Endothelial cell of umbilical vein (primary cell): ENCODE data around the gene CARD14. TPM values are rescaled to one million over a fixed set of nuclear protein-coding genes. Genes with fewer than 3 reads are reported as not detected.

ENCODE experiments used
- BruUV-seq: library from RNA; stranded (reverse); fragments of 400-500 nt; replicated peaks from 2 replicates; lab custom pipeline; 2021; lab: Mats Ljungman, UMichigan
- CTCF ChIA-PET: fragments of 300-600, 350-600 bp; sonication (Branson Sonifier 250); formaldehyde crosslinking; loops from one replicate; lab custom pipeline; 2021; ENCODE audit warnings: antibody characterized with exemption, inconsistent platforms; lab: Charles Lee
- POLR2A ChIA-PET: fragments of 300-600, 350-600 bp; sonication (Branson Sonifier 250); formaldehyde crosslinking; loops from one replicate; lab custom pipeline; 2021; ENCODE audit warnings: antibody characterized with exemption, inconsistent platforms; lab: Charles Lee
- DNase-seq: peaks from one replicate; pipeline ENCODE4 v3.0.0-alpha.2; 2011; ENCODE audit warnings: low read depth, low spot score
- FAIRE-seq: peaks from 2 replicates; lab custom pipeline; 2011; peaks lifted over from hg19 to GRCh38; lab: Jason Lieb, UNC
- H2AFZ ChIP-seq: 2 replicates; pipeline ENCODE4 v1.6.0; 2012; ENCODE audit warnings: low read depth, low read length, control low read depth, inconsistent platforms
- H3K27ac ChIP-seq: 2 replicates; pipeline ENCODE4 v1.5.1; 2011; ENCODE audit warnings: low read depth, mild to moderate bottlenecking, control low read depth, low read length, moderate library complexity; ENCODE audit not compliant: insufficient read depth
- H3K27me3 ChIP-seq, 2 experiments: 2 replicates each; pipeline versions ENCODE4 v1.6.0 to v1.6.1; 2011; ENCODE audit warnings: low read length in 2 of 2, mixed read lengths in 1 of 2; ENCODE audit not compliant: control insufficient read depth in 2 of 2, insufficient read depth in 2 of 2
- H3K36me3 ChIP-seq, 2 experiments: 2 replicates in 1 of 2; 3 replicates in 1 of 2; pipeline ENCODE4 v1.5.1; 2011; ENCODE audit warnings: low read length in 2 of 2, mild to moderate bottlenecking in 1 of 2, moderate library complexity in 1 of 2; ENCODE audit not compliant: control insufficient read depth in 2 of 2, insufficient read depth in 2 of 2; ENCODE audit errors: extremely low read depth in 1 of 2
- H3K4me1 ChIP-seq: 3 replicates; pipeline ENCODE4 v1.5.1; 2011; ENCODE audit warnings: mild to moderate bottlenecking, low read length; ENCODE audit not compliant: control insufficient read depth, insufficient read depth; ENCODE audit errors: extremely low read depth
- H3K4me2 ChIP-seq: 2 replicates; pipeline ENCODE4 v1.6.1; 2011; ENCODE audit warnings: low read length, control low read depth, mixed read lengths; ENCODE audit not compliant: insufficient read depth
- H3K4me3 ChIP-seq, 3 experiments: fragments of 200-600 bp in 1 of 3; sonication (generic), shearing (Covaris generic) in 1 of 3; replicated peaks in 1 of 3; 2 replicates each; pipeline ENCODE4 v1.5.1; 2011 to 2016; ENCODE audit warnings: control low read depth in 3 of 3, low read length in 3 of 3, mild to moderate bottlenecking in 2 of 3, inconsistent platforms in 1 of 3, low read depth in 1 of 3, moderate library complexity in 1 of 3; ENCODE audit not compliant: insufficient read depth in 1 of 3
- H3K79me2 ChIP-seq: 2 replicates; pipeline ENCODE4 v1.6.0; 2012; ENCODE audit warnings: low read length, inconsistent platforms; ENCODE audit not compliant: control insufficient read depth, insufficient read depth
- H3K9ac ChIP-seq: replicated peaks from 2 replicates; pipeline ENCODE3; 2011; ENCODE audit warnings: low read length, control low read depth; ENCODE audit not compliant: insufficient read depth; ENCODE audit errors: extremely low read depth
- H3K9me1 ChIP-seq: replicated peaks from 3 replicates; pipeline ENCODE4 v1.6.0; 2011; ENCODE audit warnings: mild to moderate bottlenecking, low read length; ENCODE audit not compliant: control insufficient read depth, insufficient read depth; ENCODE audit errors: extremely low read depth
- H3K9me3 ChIP-seq: replicated peaks from 2 replicates; pipeline ENCODE4 v1.5.1; 2012; ENCODE audit warnings: low read length, inconsistent platforms; ENCODE audit not compliant: control insufficient read depth, insufficient read depth
- H4K20me1 ChIP-seq: replicated peaks from 2 replicates; pipeline ENCODE3; 2011; ENCODE audit warnings: mild to moderate bottlenecking, low read length; ENCODE audit not compliant: control insufficient read depth, insufficient read depth; ENCODE audit errors: extremely low read depth
- EZH2 ChIP-seq: IDR thresholded peaks from 2 replicates; pipeline ENCODE4 v1.6.1; 2012; ENCODE audit warnings: borderline replicate concordance, low read depth, mild to moderate bottlenecking, moderate library complexity, low read length, inconsistent platforms; ENCODE audit not compliant: severe bottlenecking
- FOS ChIP-seq: IDR thresholded peaks from 2 replicates; pipeline ENCODE4 v1.6.1; 2011; ENCODE audit warnings: mild to moderate bottlenecking, low read length, moderate library complexity, borderline replicate concordance; ENCODE audit not compliant: insufficient read depth
- GATA2 ChIP-seq: IDR thresholded peaks from 2 replicates; pipeline ENCODE4 v1.7.0; 2011; ENCODE audit warnings: low read depth, mild to moderate bottlenecking, moderate library complexity, mixed read lengths, low read length; ENCODE audit not compliant: insufficient read length, insufficient read depth
- JUN ChIP-seq: IDR thresholded peaks from 2 replicates; pipeline ENCODE4 v1.6.1; 2011; ENCODE audit warnings: borderline replicate concordance, low read depth; ENCODE audit not compliant: insufficient read length, insufficient read depth
- MYC ChIP-seq: IDR thresholded peaks from one replicate; pipeline ENCODE4 v1.6.1; 2011; ENCODE audit warnings: mild to moderate bottlenecking, low read depth, low read length
- POLR2A ChIP-seq: IDR thresholded peaks from 2 replicates; pipeline ENCODE4 v1.6.1; 2012; ENCODE audit warnings: low read depth, mild to moderate bottlenecking, control low read depth, low read length
- POLR2AphosphoS5 ChIP-seq: IDR thresholded peaks from 2 replicates; pipeline ENCODE4 v1.6.1; 2012; ENCODE audit warnings: low read depth, mild to moderate bottlenecking, control low read depth, low read length, moderate library complexity; ENCODE audit not compliant: insufficient read depth
- dilution Hi-C: fragments of 300-500 bp; cut with MboI; formaldehyde crosslinking; loops from one replicate; pipeline ENCODE4 v1.15.0; 2019; ENCODE audit warnings: low sequenced_read_pairs; ENCODE audit not compliant: extremely low pct_ligation_motif_present
- intact Hi-C: fragments of 100-400 bp; cut with micrococcal nuclease; formaldehyde crosslinking; loops from one replicate; pipeline ENCODE4 v1.10.0; 2022
- polyA plus RNA-seq, 4 experiments: library from polyadenylated mRNA; depleted of rRNA in 3 of 4; stranded (reverse) in 3 of 4; unstranded in 1 of 4; fragments of >200 nt; gene quantifications; 2 replicates each; pipeline versions ENCODE4 v1.2.1 to v1.2.3, GENCODE V29; 2011 to 2012; ENCODE audit warnings: missing spikeins in 1 of 4
- total RNA-seq: library from RNA; stranded (reverse); gene quantifications from 2 replicates; pipeline ENCODE4 v1.2.3, GENCODE V29; 2021
- TF ChIP-seq, protein P1 (sequence below): IDR thresholded peaks from 2 replicates; pipeline ENCODE4 v1.6.1; 2011; ENCODE audit not compliant: insufficient read depth, insufficient read length
- TF ChIP-seq, protein P2 (sequence below), 2 donors: IDR thresholded peaks; 1 replicate in 1 of 2; 2 replicates in 1 of 2; pipeline ENCODE4 v1.5.1; 2011; ENCODE audit warnings: low read length in 2 of 2, mild to moderate bottlenecking in 2 of 2, moderate library complexity in 2 of 2, control low read depth in 1 of 2, inconsistent platforms in 1 of 2, low read depth in 1 of 2; ENCODE audit not compliant: insufficient read depth in 1 of 2; ENCODE audit errors: extremely low read depth in 1 of 2

The CARD14 gene
- total and polyA plus RNA-seq, 2 donors (not counting 3 experiments of a cell fraction or from before 2014, with no cell fraction given), result not detected

GRCh38 chr17:80227156-80227555, 57.3 kb downstream of the CARD14 start:
- Histone ChIP-seq H3K4me1 (no peaks in the 10 kb centered on the region), H3K4me2 (no peak overlapping the region), H3K27ac (no peak overlapping the region), H3K9ac (no peak overlapping the region), H3K9me1 (no peaks in the 10 kb centered on the region), H4K20me1 (no peaks in the 10 kb centered on the region), H3K4me3 (no peak overlapping the region), H3K9me3 (peaks cover under 1% of the 10 kb centered on the region), H3K27me3 (no peaks in the 10 kb centered on the region), H2AFZ (no peak overlapping the region), H3K36me3 (peaks cover 0 to 6% of the 10 kb centered on the region in 2 experiments), H3K79me2 (no peaks in the 10 kb centered on the region)
- DNase-seq, result no peak
- dilution Hi-C loops, result no loop called here
- intact Hi-C loops, result no loop called here
- FAIRE-seq, result no peak
- ChIA-PET CTCF (interaction anchor here (0.9 to 1.0 kb wide), 2 partner anchors 10 to 31 kb away, joined by 3 to 4 read pairs; no protein-coding TSS in a partner anchor), POLR2A (no interaction called here)
- no TSS peak for BruUV-seq
- no peak for TF ChIP-seq POLR2A
- TF ChIP-seq, protein P1, sequence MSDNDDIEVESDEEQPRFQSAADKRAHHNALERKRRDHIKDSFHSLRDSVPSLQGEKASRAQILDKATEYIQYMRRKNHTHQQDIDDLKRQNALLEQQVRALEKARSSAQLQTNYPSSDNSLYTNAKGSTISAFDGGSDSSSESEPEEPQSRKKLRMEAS, result no peak
- TF ChIP-seq, protein P2, sequence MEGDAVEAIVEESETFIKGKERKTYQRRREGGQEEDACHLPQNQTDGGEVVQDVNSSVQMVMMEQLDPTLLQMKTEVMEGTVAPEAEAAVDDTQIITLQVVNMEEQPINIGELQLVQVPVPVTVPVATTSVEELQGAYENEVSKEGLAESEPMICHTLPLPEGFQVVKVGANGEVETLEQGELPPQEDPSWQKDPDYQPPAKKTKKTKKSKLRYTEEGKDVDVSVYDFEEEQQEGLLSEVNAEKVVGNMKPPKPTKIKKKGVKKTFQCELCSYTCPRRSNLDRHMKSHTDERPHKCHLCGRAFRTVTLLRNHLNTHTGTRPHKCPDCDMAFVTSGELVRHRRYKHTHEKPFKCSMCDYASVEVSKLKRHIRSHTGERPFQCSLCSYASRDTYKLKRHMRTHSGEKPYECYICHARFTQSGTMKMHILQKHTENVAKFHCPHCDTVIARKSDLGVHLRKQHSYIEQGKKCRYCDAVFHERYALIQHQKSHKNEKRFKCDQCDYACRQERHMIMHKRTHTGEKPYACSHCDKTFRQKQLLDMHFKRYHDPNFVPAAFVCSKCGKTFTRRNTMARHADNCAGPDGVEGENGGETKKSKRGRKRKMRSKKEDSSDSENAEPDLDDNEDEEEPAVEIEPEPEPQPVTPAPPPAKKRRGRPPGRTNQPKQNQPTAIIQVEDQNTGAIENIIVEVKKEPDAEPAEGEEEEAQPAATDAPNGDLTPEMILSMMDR (IDR thresholded peaks at IDR 0.05; ENCODE audit: extremely low read depth in 1 of 2, insufficient read depth in 1 of 2, low read depth in 1 of 2, low read length in 2 of 2), result no peak
- no peak for TF ChIP-seq GATA2
- TF ChIP-seq EZH2, result no peak
- TF ChIP-seq MYC, result no peak
- no peak for TF ChIP-seq FOS
- no peak for TF ChIP-seq JUN
- no peak for TF ChIP-seq POLR2AphosphoS5
